ENCODE measurements around the gene CHKB. TPM values are rescaled to one million over a fixed set of nuclear protein-coding genes. Genes with fewer than 3 reads are reported as not detected.

Gene CHKB
- total RNA-seq, 1 experiment from 2014 or later = 55.1 TPM

GRCh38 chr22:50560034-50560433 is 22.6 kb downstream of the CHKB start:
- H3K27me3 ChIP-seq (ENCODE audit: insufficient read depth, low read length) = no peaks in the 10 kb centered on the region
- no peak for ATAC-seq
- ChIA-PET CTCF (no interaction called here), RAD21 (ENCODE audit: low non-redundant PET in 1 of 2, low total read pairs in 2 of 2, uncharacterized antibody in 2 of 2, unreplicated experiment in 2 of 2) (no interaction called here), POLR2A (no interaction called here)
- H3K9me2 ChIP-seq (ENCODE audit: insufficient read depth) = no peaks in the 10 kb centered on the region
- no peak overlapping the region for H3K4me2 ChIP-seq (ENCODE audit: low read length)
- no peak overlapping the region for H3K27ac ChIP-seq (ENCODE audit: low read depth, low read length)
- H3K9me3 ChIP-seq (ENCODE audit: control insufficient read depth in 1 of 2, insufficient read depth in 1 of 2, low read depth in 1 of 2, low read length in 2 of 2) = no peaks in the 10 kb centered on the region
- peaks cover 6 to 11% of the 10 kb centered on the region in 2 experiments; a peak in 2 of 4 replicates for H3K4me1 ChIP-seq (ENCODE audit: control insufficient read depth in 1 of 2, insufficient read depth in 2 of 2, low read length in 2 of 2)
- TF ChIP-seq POLR2A (IDR thresholded peaks at IDR 0.05; ENCODE audit: borderline replicate concordance, extremely low read depth, insufficient read depth, insufficient read length) = no peak
- no peak for TF ChIP-seq REST (IDR thresholded peaks at IDR 0.05; ENCODE audit: low read depth)
- no peak for TF ChIP-seq CTCF (IDR thresholded peaks at IDR 0.05 in 2 of 3, conservative IDR thresholded peaks at IDR 0.05 in 1 of 3; ENCODE audit: borderline replicate concordance in 1 of 3, insufficient read depth in 1 of 3, low read depth in 2 of 3, low read length in 2 of 3)
- TF ChIP-seq YY1 (IDR thresholded peaks at IDR 0.05; ENCODE audit: extremely low read depth, insufficient replicate concordance, low read depth, low read length) = no peak
- no peak for TF ChIP-seq SP1 (IDR thresholded peaks at IDR 0.05; ENCODE audit: low read depth)
- TF ChIP-seq JUND (IDR thresholded peaks at IDR 0.05) = no peak
- no peak for TF ChIP-seq ZNF274 (IDR thresholded peaks at IDR 0.05; ENCODE audit: low read depth, low read length)
- TF ChIP-seq TCF7L2 (IDR thresholded peaks at IDR 0.05; ENCODE audit: borderline replicate concordance, extremely low read depth, insufficient read depth, insufficient read length) = no peak
- TF ChIP-seq ZFX (IDR thresholded peaks at IDR 0.05) = no peak
- H3K79me2 ChIP-seq (ENCODE audit: insufficient read depth, low read length) = no peaks in the 10 kb centered on the region
- H3K4me3 ChIP-seq (replicated peaks in 1 of 2; ENCODE audit: low read depth in 1 of 2, low read length in 2 of 2) = no peak overlapping the region
- no TSS peak for BruUV-seq (replicated peaks)
- no peak overlapping the region for H3K9ac ChIP-seq (ENCODE audit: low read length)
- no peaks in the 10 kb centered on the region for H3K36me3 ChIP-seq (ENCODE audit: control insufficient read depth in 1 of 2, insufficient read depth in 2 of 2, low read length in 2 of 2)
- no peaks in the 10 kb centered on the region for H4K20me1 ChIP-seq (ENCODE audit: insufficient read depth)
- DNase-seq (ENCODE audit: low read depth, low spot score) = no peak
- intact Hi-C loops (cut with micrococcal nuclease) = no loop called here
- H2AFZ ChIP-seq (ENCODE audit: low read depth, low read length, poor library complexity, severe bottlenecking) = no peak overlapping the region
